Suprapubic skin (tissue), 4 donors: ENCODE results near the gene TAPBP. TPM values are rescaled to one million over a fixed set of nuclear protein-coding genes. Genes with fewer than 3 reads are reported as not detected.

Experiments used
- DNase-seq, 2 donors: peaks; one replicate each; pipeline ENCODE4 v3.0.0-alpha.2; 2019; ENCODE audit warnings: low spot score in 2 of 2
- H3K27ac ChIP-seq: fragments of 200-600 bp; sonication (generic); one replicate; pipeline ENCODE4 v1.5.1; 2019
- H3K27me3 ChIP-seq: fragments of 200-600 bp; sonication (generic); one replicate; pipeline ENCODE4 v1.5.1; 2019
- H3K36me3 ChIP-seq: fragments of 200-600 bp; sonication (generic); one replicate; pipeline ENCODE4 v1.5.1; 2019
- H3K4me1 ChIP-seq: fragments of 200-600 bp; sonication (generic); one replicate; pipeline ENCODE4 v1.5.1; 2019
- H3K4me3 ChIP-seq: fragments of 200-600 bp; sonication (generic); one replicate; pipeline ENCODE4 v1.5.1; 2019; ENCODE audit warnings: mild to moderate bottlenecking
- H3K9me3 ChIP-seq: fragments of 200-600 bp; sonication (generic); one replicate; pipeline ENCODE4 v1.5.1; 2019
- CTCF ChIP-seq, 2 donors: fragments of 200-600 bp in 1 of 2; fragments of 450-650 bp in 1 of 2; sonication (generic) in 1 of 2; IDR thresholded peaks; one replicate each; pipeline ENCODE4 v1.5.1; 2016 to 2019; ENCODE audit warnings: antibody characterized with exemption in 2 of 2, mild to moderate bottlenecking in 1 of 2, moderate library complexity in 1 of 2
- EP300 ChIP-seq: sonication (generic); formaldehyde crosslinking; IDR thresholded peaks from one replicate; pipeline ENCODE4 v1.6.1; 2017; ENCODE audit warnings: antibody characterized with exemption
- POLR2A ChIP-seq, 2 donors: fragments of 450-650 bp; IDR thresholded peaks; one replicate each; pipeline ENCODE4 v1.6.1; 2017; ENCODE audit warnings: antibody characterized with exemption in 2 of 2, mild to moderate bottlenecking in 2 of 2, moderate library complexity in 2 of 2
- POLR2AphosphoS5 ChIP-seq, 3 donors: sonication (generic); formaldehyde crosslinking; IDR thresholded peaks; one replicate each; pipeline ENCODE4 v1.6.1; 2017; ENCODE audit warnings: antibody characterized with exemption in 3 of 3
- WGBS: methylation state at CpG from one replicate; pipeline ENCODE4 v1.1.5; 2018; 5-methylcytosine and 5-hydroxymethylcytosine counted together
- total RNA-seq, 4 donors: library from RNA; depleted of rRNA; stranded (reverse); fragments of >200 nt; gene quantifications; one replicate each; pipeline ENCODE4 v1.1.0, GENCODE V29; 2016

The TAPBP gene
- total RNA-seq, 4 donors from 2014 or later = 91.5 to 132 (median 108) TPM

GRCh38 chr6:33317669-33318425 is 4.0 kb upstream of the TAPBP start, which contains the start of gene ZBTB22:
Gene ZBTB22, minus strand, starts transcription at chr6:33317744. Its CDS starts 828 bp downstream, at chr6:33316916.
- TF ChIP-seq POLR2AphosphoS5 (IDR thresholded peaks at IDR 0.05) (peak in 1 of 3 donors; percentile 91), CTCF (IDR thresholded peaks at IDR 0.05) (no peak), EP300 (no peak), POLR2A (IDR thresholded peaks at IDR 0.05) (peak in 1 of 2 donors; percentile 16)
- H3K27ac ChIP-seq = peak within 1 kb of the TSS; percentile 74
- H3K36me3 ChIP-seq = peaks cover 22% of the 10 kb centered on the region
- H3K9me3 ChIP-seq = no peaks in the 10 kb centered on the region
- DNase-seq = peak; percentile 100
- no peaks in the 10 kb centered on the region for H3K27me3 ChIP-seq
- H3K4me1 ChIP-seq = peaks cover 70% of the 10 kb centered on the region
- peak within 1 kb of the TSS; percentile 50 for H3K4me3 ChIP-seq
- WGBS = 1% methylated on average over 30 of the region's 44 CpGs

- TF ChIP-seq CTCF (IDR thresholded peaks at IDR 0.05) (no peak), EP300 (no peak), POLR2AphosphoS5 (IDR thresholded peaks at IDR 0.05) (no peak), POLR2A (IDR thresholded peaks at IDR 0.05) (no peak)
- Histone ChIP-seq H3K27me3 (no peaks in the 10 kb centered on the region), H3K27ac (peak overlapping the region; percentile 74), H3K36me3 (peaks cover 22% of the 10 kb centered on the region), H3K4me1 (peaks cover 72% of the 10 kb centered on the region), H3K9me3 (no peaks in the 10 kb centered on the region), H3K4me3 (peak overlapping the region; percentile 50)
- peak in 1 of 2 donors; percentile 87 for DNase-seq
- 7% methylated on average over 14 of the region's 27 CpGs for WGBS
These were observed 3.5 kb upstream of the TAPBP start for GRCh38 chr6:33317419-33317668.

- peak overlapping the region; percentile 50 for H3K4me3 ChIP-seq
- peaks cover 22% of the 10 kb centered on the region for H3K36me3 ChIP-seq
- H3K4me1 ChIP-seq = peaks cover 72% of the 10 kb centered on the region
- DNase-seq = peak in 1 of 2 donors; percentile 76
- peak overlapping the region; percentile 74 for H3K27ac ChIP-seq
- WGBS = 76% methylated on average over 19 of the region's 19 CpGs
- H3K9me3 ChIP-seq = no peaks in the 10 kb centered on the region
- H3K27me3 ChIP-seq = no peaks in the 10 kb centered on the region
- TF ChIP-seq POLR2AphosphoS5 (IDR thresholded peaks at IDR 0.05) (no peak), CTCF (IDR thresholded peaks at IDR 0.05) (no peak), EP300 (no peak), POLR2A (IDR thresholded peaks at IDR 0.05) (no peak)
These were observed 2.9 kb upstream of the TAPBP start for GRCh38 chr6:33316603-33317418.

GRCh38 chr6:33315793-33316602 is 2.1 kb upstream of the TAPBP start:
- H3K27me3 ChIP-seq = no peaks in the 10 kb centered on the region
- H3K4me3 ChIP-seq = no peak overlapping the region
- no peak overlapping the region for H3K27ac ChIP-seq
- DNase-seq = peak in 1 of 2 donors; percentile 65
- peaks cover 22% of the 10 kb centered on the region for H3K36me3 ChIP-seq
- 91% methylated on average over 10 of the region's 17 CpGs for WGBS
- H3K4me1 ChIP-seq = peaks cover 72% of the 10 kb centered on the region
- no peaks in the 10 kb centered on the region for H3K9me3 ChIP-seq
- no peak for TF ChIP-seq CTCF (IDR thresholded peaks at IDR 0.05)
- TF ChIP-seq POLR2A (IDR thresholded peaks at IDR 0.05) = no peak
- no peak for TF ChIP-seq POLR2AphosphoS5 (IDR thresholded peaks at IDR 0.05)
- no peak for TF ChIP-seq EP300
